Body of pancreas (tissue), 4 donors: ENCODE data around the gene GPER1.

Experiments used
- CTCF ChIP-seq, 7 experiments: fragments of 450-650 bp in 4 of 7; fragments of 200-600 bp in 3 of 7; sonication (generic) in 3 of 7; IDR thresholded peaks; one replicate each; pipeline ENCODE4 v1.5.1; 2016 to 2019; ENCODE audit warnings: antibody characterized with exemption in 7 of 7
- POLR2A ChIP-seq, 3 donors: fragments of 450-650 bp; IDR thresholded peaks; one replicate each; pipeline ENCODE4 v1.6.1; 2016; ENCODE audit warnings: antibody characterized with exemption in 3 of 3, mild to moderate bottlenecking in 2 of 3

GRCh38 chr7:1057416-1058291, 30.3 kb upstream of the GPER1 start:
- TF ChIP-seq POLR2A (IDR thresholded peaks at IDR 0.05) (no peak), CTCF (IDR thresholded peaks at IDR 0.05) (no peak)
